HepG2 (cell line): ENCODE data around the gene MYH10.

Experiments used
- NFE2 ChIP-seq: sonication (generic); formaldehyde crosslinking; IDR thresholded peaks from 2 replicates; pipeline ENCODE4 v1.4.0; 2020; ENCODE audit warnings: missing genetic modification reagents
- U2AF1 ChIP-seq: fragments of 200-400 bp; formaldehyde crosslinking; optimal IDR thresholded peaks from 2 replicates; pipeline ENCODE3; 2017; ENCODE audit warnings: mild to moderate bottlenecking, low read depth, low read length
- TF ChIP-seq, protein P1 (sequence below): sonication (generic); formaldehyde crosslinking; IDR thresholded peaks from 2 replicates; pipeline ENCODE4 v1.5.0; 2020; ENCODE audit warnings: mild to moderate bottlenecking, missing genetic modification reagents, moderate library complexity
- TF ChIP-seq, protein P2 (sequence below): IDR thresholded peaks from 2 replicates; pipeline ENCODE4 v1.6.1; 2012; ENCODE audit warnings: inconsistent platforms
- TF ChIP-seq, protein P3 (sequence below): sonication (generic); formaldehyde crosslinking; IDR thresholded peaks from 2 replicates; pipeline ENCODE4 v1.4.0; 2020; ENCODE audit warnings: missing genetic modification reagents
- TF ChIP-seq, protein P4 (sequence below): sonication (generic); formaldehyde crosslinking; IDR thresholded peaks from 2 replicates; pipeline ENCODE4 v1.4.0; 2020; ENCODE audit warnings: missing genetic modification reagents

DNA sequence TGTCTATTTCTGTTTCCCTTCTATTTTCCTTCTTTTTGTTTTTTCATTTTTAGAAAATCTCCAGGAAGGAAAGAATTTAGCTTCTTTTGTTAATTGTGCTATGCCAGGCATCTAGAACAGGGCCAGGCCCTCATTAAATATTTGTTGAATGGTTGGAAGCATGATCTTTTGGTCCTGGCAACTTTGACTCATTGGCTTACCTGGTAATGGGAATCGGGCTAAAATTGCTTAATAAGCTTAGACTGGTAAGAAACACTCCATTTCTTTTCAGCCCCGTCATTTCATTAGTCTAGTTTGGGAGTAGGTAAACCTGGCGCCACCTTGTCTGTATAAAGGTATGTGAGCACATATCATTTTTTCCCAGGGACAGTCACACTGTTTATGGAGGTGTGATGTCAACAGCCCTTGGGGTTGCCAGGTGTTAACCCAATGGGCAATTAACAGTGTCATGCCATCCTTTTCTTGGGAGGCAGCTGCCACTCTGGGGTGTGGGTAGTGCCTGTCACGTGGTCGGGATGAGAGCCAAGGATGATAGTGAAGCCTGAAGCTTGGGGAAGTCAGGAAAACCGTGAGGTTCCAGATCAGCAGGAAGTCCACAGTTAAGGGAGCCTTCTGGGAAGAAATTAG lies 204.3 kb downstream of the MYH10 start:
- TF ChIP-seq NFE2 (CRISPR knock-in tag) = no peak
- TF ChIP-seq, protein P1, sequence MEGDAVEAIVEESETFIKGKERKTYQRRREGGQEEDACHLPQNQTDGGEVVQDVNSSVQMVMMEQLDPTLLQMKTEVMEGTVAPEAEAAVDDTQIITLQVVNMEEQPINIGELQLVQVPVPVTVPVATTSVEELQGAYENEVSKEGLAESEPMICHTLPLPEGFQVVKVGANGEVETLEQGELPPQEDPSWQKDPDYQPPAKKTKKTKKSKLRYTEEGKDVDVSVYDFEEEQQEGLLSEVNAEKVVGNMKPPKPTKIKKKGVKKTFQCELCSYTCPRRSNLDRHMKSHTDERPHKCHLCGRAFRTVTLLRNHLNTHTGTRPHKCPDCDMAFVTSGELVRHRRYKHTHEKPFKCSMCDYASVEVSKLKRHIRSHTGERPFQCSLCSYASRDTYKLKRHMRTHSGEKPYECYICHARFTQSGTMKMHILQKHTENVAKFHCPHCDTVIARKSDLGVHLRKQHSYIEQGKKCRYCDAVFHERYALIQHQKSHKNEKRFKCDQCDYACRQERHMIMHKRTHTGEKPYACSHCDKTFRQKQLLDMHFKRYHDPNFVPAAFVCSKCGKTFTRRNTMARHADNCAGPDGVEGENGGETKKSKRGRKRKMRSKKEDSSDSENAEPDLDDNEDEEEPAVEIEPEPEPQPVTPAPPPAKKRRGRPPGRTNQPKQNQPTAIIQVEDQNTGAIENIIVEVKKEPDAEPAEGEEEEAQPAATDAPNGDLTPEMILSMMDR (CRISPR knock-in tag) = no peak
- TF ChIP-seq, protein P2, sequence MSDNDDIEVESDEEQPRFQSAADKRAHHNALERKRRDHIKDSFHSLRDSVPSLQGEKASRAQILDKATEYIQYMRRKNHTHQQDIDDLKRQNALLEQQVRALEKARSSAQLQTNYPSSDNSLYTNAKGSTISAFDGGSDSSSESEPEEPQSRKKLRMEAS = no peak
- TF ChIP-seq, protein P3, sequence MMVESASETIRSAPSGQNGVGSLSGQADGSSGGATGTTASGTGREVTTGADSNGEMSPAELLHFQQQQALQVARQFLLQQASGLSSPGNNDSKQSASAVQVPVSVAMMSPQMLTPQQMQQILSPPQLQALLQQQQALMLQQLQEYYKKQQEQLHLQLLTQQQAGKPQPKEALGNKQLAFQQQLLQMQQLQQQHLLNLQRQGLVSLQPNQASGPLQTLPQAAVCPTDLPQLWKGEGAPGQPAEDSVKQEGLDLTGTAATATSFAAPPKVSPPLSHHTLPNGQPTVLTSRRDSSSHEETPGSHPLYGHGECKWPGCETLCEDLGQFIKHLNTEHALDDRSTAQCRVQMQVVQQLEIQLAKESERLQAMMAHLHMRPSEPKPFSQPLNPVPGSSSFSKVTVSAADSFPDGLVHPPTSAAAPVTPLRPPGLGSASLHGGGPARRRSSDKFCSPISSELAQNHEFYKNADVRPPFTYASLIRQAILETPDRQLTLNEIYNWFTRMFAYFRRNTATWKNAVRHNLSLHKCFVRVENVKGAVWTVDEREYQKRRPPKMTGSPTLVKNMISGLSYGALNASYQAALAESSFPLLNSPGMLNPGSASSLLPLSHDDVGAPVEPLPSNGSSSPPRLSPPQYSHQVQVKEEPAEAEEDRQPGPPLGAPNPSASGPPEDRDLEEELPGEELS (CRISPR knock-in tag) = no peak
- TF ChIP-seq U2AF1 = no peak
- TF ChIP-seq, protein P4, sequence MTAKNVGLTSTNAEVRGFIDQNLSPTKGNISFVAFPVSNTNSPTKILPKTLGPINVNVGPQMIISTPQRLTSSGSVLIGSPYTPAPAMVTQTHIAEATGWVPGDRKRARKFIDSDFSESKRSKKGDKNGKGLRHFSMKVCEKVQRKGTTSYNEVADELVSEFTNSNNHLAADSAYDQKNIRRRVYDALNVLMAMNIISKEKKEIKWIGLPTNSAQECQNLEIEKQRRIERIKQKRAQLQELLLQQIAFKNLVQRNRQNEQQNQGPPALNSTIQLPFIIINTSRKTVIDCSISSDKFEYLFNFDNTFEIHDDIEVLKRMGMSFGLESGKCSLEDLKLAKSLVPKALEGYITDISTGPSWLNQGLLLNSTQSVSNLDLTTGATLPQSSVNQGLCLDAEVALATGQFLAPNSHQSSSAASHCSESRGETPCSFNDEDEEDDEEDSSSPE (CRISPR knock-in tag) = no peak
